Nephron (organoid): Measurements from ENCODE around the gene ANKRD26.
A peak's percentile ranks its signal among the peaks of the same experiment; 100 is the strongest.
"Not testable (repeated sequence)": the region's sequence is repeated elsewhere in the genome, so short reads cannot be mapped to it uniquely, and the experiment has no call there.

ENCODE experiments used
- H3K27ac Mint-ChIP-seq, 3 experiments: 2 replicates each; pipeline ENCODE4 v1.8.0; 2020; ENCODE audit warnings: mixed read lengths in 3 of 3, mild to moderate bottlenecking in 2 of 3, moderate library complexity in 1 of 3
- H3K27me3 Mint-ChIP-seq: 2 replicates; pipeline ENCODE4 v1.8.0; 2021; ENCODE audit warnings: low read depth, mild to moderate bottlenecking, moderate library complexity, mixed read lengths
- H3K36me3 Mint-ChIP-seq: 2 replicates; pipeline ENCODE4 v1.8.0; 2020; ENCODE audit warnings: low read depth, mixed read lengths
- H3K4me1 Mint-ChIP-seq: 2 replicates; pipeline ENCODE4 v1.8.0; 2020; ENCODE audit warnings: mixed read lengths
- H3K4me3 Mint-ChIP-seq, 3 experiments: 2 replicates each; pipeline ENCODE4 v1.8.0; 2020; ENCODE audit warnings: mild to moderate bottlenecking in 3 of 3, mixed read lengths in 3 of 3, moderate library complexity in 2 of 3
- H3K9me3 Mint-ChIP-seq: 2 replicates; pipeline ENCODE4 v1.8.0; 2020; ENCODE audit warnings: mixed read lengths
- TF ChIP-seq, protein P1 (sequence below), 3 experiments: fragments of 200-600 bp; sonication (generic); IDR thresholded peaks; one replicate each; pipeline ENCODE4 v1.5.0; 2021; ENCODE audit warnings: antibody characterized with exemption in 3 of 3; ENCODE audit not compliant: unreplicated experiment in 3 of 3

Gene ANKRD26

DNA sequence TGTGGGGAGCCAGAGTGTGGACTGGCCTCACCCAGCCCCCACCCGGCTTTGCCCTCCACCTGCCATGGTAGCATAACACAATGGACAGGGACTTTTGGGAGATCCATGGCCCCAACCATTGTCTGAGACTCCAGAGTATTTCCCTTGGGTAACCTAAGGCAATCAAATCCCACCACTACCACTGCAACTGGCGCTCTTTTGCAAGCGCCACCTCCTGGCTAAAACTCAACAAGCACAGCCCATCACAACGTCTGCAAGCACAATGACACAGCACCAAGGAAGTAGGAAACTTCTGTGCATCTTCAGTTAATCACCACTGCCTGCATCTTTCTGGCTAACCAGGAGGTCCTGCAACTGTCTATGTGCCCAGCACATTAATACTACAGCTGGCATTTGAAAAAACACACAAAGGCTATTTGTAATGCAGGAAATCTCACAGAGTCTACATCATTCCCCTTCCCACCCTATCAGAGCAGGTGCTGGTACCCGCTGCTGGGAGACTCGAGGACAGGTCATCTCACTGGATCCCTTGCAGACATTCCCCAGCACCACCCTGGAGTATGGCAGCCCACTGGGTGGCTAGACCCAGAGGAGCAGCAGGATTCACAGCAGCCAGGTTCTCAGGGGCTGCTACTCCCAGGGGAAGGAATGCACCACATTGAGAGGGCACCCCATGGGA lies 27.7 kb downstream of the ANKRD26 start:
- TF ChIP-seq, protein P1, sequence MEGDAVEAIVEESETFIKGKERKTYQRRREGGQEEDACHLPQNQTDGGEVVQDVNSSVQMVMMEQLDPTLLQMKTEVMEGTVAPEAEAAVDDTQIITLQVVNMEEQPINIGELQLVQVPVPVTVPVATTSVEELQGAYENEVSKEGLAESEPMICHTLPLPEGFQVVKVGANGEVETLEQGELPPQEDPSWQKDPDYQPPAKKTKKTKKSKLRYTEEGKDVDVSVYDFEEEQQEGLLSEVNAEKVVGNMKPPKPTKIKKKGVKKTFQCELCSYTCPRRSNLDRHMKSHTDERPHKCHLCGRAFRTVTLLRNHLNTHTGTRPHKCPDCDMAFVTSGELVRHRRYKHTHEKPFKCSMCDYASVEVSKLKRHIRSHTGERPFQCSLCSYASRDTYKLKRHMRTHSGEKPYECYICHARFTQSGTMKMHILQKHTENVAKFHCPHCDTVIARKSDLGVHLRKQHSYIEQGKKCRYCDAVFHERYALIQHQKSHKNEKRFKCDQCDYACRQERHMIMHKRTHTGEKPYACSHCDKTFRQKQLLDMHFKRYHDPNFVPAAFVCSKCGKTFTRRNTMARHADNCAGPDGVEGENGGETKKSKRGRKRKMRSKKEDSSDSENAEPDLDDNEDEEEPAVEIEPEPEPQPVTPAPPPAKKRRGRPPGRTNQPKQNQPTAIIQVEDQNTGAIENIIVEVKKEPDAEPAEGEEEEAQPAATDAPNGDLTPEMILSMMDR (IDR thresholded peaks at IDR 0.05; ENCODE audit: unreplicated experiment in 3 of 3): no peak
- H3K36me3 Mint-ChIP-seq: peaks cover 74% of the 10 kb centered on the region
- no peaks in the 10 kb centered on the region for H3K9me3 Mint-ChIP-seq
- H3K4me1 Mint-ChIP-seq: no peaks in the 10 kb centered on the region
- H3K27me3 Mint-ChIP-seq: no peaks in the 10 kb centered on the region
- H3K27ac Mint-ChIP-seq: no peak overlapping the region
- H3K4me3 Mint-ChIP-seq: no peak overlapping the region

DNA sequence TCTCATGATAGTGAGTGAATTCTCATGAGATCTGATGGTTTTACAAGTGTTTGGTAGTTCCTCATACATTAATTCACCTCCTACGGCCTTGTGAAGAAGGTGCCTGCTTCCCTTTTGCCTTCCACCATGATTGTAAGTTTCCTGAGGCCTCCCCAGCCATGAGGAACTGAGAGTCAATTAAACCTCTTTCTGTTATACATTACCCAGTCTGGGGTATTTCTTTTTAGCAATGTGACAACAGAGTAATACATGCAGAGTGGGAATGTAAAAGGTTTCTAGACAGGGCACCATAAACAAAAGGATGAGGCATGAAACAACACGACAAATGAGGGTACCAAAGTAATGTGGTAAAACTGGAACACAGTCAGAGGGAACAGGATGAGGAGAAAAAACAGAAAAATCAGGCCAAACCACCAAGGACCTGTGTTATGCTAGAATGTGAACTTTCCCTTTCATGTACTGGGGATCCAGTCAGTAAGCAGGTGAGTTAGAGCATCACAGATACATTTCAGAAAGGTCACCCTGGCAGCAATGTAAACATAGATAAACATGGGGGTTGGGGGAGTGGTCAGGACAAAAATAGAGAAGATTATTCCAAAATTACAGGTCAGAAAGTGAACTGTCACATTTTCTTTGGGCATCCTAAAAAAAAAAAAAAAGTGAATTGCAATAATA lies 31.9 kb downstream of the ANKRD26 start:
- no peaks in the 10 kb centered on the region for H3K4me1 Mint-ChIP-seq
- H3K36me3 Mint-ChIP-seq: peaks cover 61% of the 10 kb centered on the region
- H3K27ac Mint-ChIP-seq: no peak overlapping the region
- no peaks in the 10 kb centered on the region for H3K9me3 Mint-ChIP-seq
- no peaks in the 10 kb centered on the region for H3K27me3 Mint-ChIP-seq
- TF ChIP-seq, protein P1 (IDR thresholded peaks at IDR 0.05; ENCODE audit: unreplicated experiment in 3 of 3): no peak
- H3K4me3 Mint-ChIP-seq: no peak overlapping the region

DNA sequence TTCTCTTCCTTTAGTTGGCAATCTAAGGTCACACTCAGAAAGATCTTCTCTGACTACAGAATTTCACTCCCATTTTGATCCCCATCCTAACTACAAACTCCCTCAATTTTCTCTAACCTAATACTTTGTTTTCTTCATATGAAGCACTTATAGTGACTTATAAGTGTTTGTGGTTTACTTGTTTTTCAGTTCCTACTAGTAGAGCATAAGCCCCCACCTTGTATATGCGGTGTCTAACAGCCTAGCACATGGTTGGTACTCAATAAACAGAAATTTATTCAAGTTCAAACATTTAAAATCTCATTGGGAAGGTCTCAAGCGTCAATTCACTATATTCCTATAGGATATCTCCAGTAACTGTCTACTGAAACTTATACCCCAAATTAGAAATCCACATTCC lies 35.2 kb downstream of the ANKRD26 start:
- H3K4me3 Mint-ChIP-seq: no peak overlapping the region
- H3K27me3 Mint-ChIP-seq: no peaks in the 10 kb centered on the region
- TF ChIP-seq, protein P1 (IDR thresholded peaks at IDR 0.05; ENCODE audit: unreplicated experiment in 3 of 3): no peak
- H3K36me3 Mint-ChIP-seq: peaks cover 62% of the 10 kb centered on the region
- no peak overlapping the region for H3K27ac Mint-ChIP-seq
- no peaks in the 10 kb centered on the region for H3K9me3 Mint-ChIP-seq
- H3K4me1 Mint-ChIP-seq: no peaks in the 10 kb centered on the region

DNA sequence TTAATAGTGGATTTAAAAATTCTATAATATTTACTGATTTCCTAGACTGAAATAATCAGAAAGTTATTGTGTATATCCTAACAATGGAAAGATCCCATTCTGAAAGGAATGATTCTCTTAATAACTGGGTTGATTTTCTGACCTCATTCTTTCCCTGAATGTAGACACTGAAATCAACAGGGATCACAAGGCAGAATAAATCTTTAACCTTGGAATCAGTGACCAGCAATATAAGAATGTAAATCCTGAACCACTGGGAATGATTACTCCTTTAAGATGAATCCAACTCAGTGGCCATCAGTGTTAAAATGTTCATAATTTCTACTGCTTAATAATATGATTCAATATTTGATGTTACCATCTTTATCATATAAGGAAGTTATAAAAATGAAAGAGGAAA lies 47.6 kb downstream of the ANKRD26 start:
- Mint-ChIP-seq H3K27me3 (no peaks in the 10 kb centered on the region), H3K4me1 (no peaks in the 10 kb centered on the region), H3K27ac (no peak overlapping the region), H3K4me3 (no peak overlapping the region), H3K36me3 (peaks cover 33% of the 10 kb centered on the region), H3K9me3 (no peaks in the 10 kb centered on the region)
- TF ChIP-seq, protein P1 (IDR thresholded peaks at IDR 0.05; ENCODE audit: unreplicated experiment in 3 of 3): no peak

DNA sequence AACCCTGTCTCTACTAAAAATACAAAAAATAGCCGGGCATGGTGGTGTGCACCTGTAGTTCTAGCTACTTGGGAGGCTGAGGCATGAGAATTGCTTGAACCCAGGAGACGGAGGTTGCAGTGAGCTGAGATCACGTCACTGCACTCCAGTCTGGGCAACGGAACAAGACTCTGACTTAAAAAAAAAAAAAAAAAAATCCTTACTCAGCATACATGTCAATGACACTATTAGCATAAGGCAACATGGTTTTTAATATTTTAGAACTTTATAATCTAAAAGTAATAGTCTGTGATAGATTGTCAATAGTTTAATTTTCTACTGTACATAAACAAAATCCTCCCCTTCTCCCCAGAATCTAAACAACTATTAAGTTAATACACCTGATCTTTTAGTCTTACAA lies 55.0 kb downstream of the ANKRD26 start:
- H3K9me3 Mint-ChIP-seq, H3K4me3 Mint-ChIP-seq, H3K4me1 Mint-ChIP-seq, H3K27ac Mint-ChIP-seq, H3K27me3 Mint-ChIP-seq: not testable (repeated sequence)
- H3K36me3 Mint-ChIP-seq: peaks cover 46% of the 10 kb centered on the region

DNA sequence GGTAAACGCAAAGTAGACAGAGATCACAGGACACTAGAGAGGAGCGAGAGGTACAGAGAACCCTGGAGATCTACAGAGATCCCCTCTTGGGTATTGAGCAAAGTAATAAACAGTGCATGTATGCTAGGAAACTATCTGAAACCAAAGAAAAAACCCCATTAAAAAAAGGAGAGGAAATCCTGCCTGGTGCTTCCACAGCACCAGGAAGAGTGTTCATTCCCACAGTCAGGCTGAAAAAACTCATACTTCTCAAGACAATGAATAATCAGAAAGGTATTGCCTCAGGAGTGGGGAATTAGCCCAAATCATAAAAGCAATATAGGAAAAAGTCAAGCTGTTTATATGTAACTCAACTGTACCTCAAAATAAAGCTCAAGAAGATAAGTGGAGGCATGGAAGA lies 59.1 kb downstream of the ANKRD26 start:
- peak overlapping the region in 1 of 3 experiments; percentile 48 for H3K27ac Mint-ChIP-seq
- no peaks in the 10 kb centered on the region for H3K4me1 Mint-ChIP-seq
- TF ChIP-seq, protein P1 (IDR thresholded peaks at IDR 0.05; ENCODE audit: unreplicated experiment in 3 of 3): no peak
- H3K36me3 Mint-ChIP-seq: peaks cover 54% of the 10 kb centered on the region
- no peaks in the 10 kb centered on the region for H3K9me3 Mint-ChIP-seq
- no peaks in the 10 kb centered on the region for H3K27me3 Mint-ChIP-seq
- no peak overlapping the region for H3K4me3 Mint-ChIP-seq
